GM12801 (cell line): Measurements from ENCODE around the gene RUNX3.

ENCODE experiments used
- CTCF ChIP-seq: IDR thresholded peaks from one replicate; pipeline ENCODE4 v1.5.1; 2011; ENCODE audit warnings: control low read depth; ENCODE audit not compliant: insufficient read length; ENCODE audit errors: extremely low read depth

Gene RUNX3

GRCh38 chr1:24926563-24927249 is 3.4 kb downstream of the RUNX3 start:
- TF ChIP-seq CTCF = no peak

- TF ChIP-seq CTCF = no peak
Observed at GRCh38 chr1:24925963-24926362, 4.1 kb downstream of the RUNX3 start.

GRCh38 chr1:24925082-24925779 is 4.8 kb downstream of the RUNX3 start:
- TF ChIP-seq CTCF = no peak

- no peak for TF ChIP-seq CTCF
Observed at GRCh38 chr1:24923485-24924113, 6.5 kb downstream of the RUNX3 start.

- no peak for TF ChIP-seq CTCF
Observed at GRCh38 chr1:24921938-24922662, 8.0 kb downstream of the RUNX3 start.

- TF ChIP-seq CTCF = no peak
Observed at GRCh38 chr1:24921412-24921811, 8.7 kb downstream of the RUNX3 start.

GRCh38 chr1:24920533-24920925 is 9.5 kb downstream of the RUNX3 start:
- TF ChIP-seq CTCF = no peak
